Activated T-helper 17 cell treated with anti-CD3 and anti-CD28 coated beads, Interleukin-2, amount 50 U/mL, for 72 hours (primary cell): Measurements from ENCODE around the gene TEX19. TPM values are rescaled to one million over a fixed set of nuclear protein-coding genes. Genes with fewer than 3 reads are reported as not detected.

Source experiments
- total RNA-seq, 2 donors: library from RNA; stranded (reverse); gene quantifications; one replicate each; pipeline ENCODE4 v1.2.3, GENCODE V29; 2022

Gene TEX19
- total RNA-seq, 2 donors from 2014 or later, result 0.28 TPM; not detected in 1

Other genes starting within 250 kb of the TEX19 start
- 10 to 100 TPM; 36.9 to 37.7 TPM for gene CCDC57, start 146.4 kb upstream of the TEX19 start, total RNA-seq
- gene SLC16A3, start 130.2 kb upstream of the TEX19 start, total RNA-seq, result 100 to 1,000 TPM; 167 to 309 TPM
- gene CSNK1D, start 85.5 kb upstream of the TEX19 start, total RNA-seq, result 100 to 1,000 TPM; 140 to 142 TPM
- gene CD7, start 41.6 kb upstream of the TEX19 start, total RNA-seq, result 100 to 1,000 TPM; 193 to 378 TPM
- gene SECTM1, start 25.5 kb upstream of the TEX19 start, total RNA-seq, result 10 to 100 TPM; 16.4 to 22.3 TPM
- gene UTS2R, start 12.5 kb downstream of the TEX19 start, total RNA-seq, result under 1 TPM in 1 of 2 donors, not detected in 1; 0.45 TPM
- gene HEXD, start 59.1 kb downstream of the TEX19 start, total RNA-seq, result 10 to 100 TPM; 25.1 to 31.9 TPM
- 10 to 100 TPM; 16.2 to 20.7 TPM for gene OGFOD3, start 59.3 kb downstream of the TEX19 start, total RNA-seq
- gene CYBC1, start 91.5 kb downstream of the TEX19 start, total RNA-seq, result 100 to 1,000 TPM; 297 to 323 TPM
- gene NARF, start 99.5 kb downstream of the TEX19 start, total RNA-seq, result 100 to 1,000 TPM; 164 to 194 TPM
- 10 to 100 TPM; 38.2 to 59.4 TPM for gene FOXK2, start 160.5 kb downstream of the TEX19 start, total RNA-seq